ENCODE data around the gene STARD4.
A peak's percentile ranks its signal among the peaks of the same experiment; 100 is the strongest.

STARD4 gene

GRCh38 chr5:111520908-111521307 lies 8.6 kb upstream of the STARD4 start:
- DNase-seq: no peak

- no peak for DNase-seq
These were observed 6.4 kb upstream of the STARD4 start for GRCh38 chr5:111518777-111519176.

GRCh38 chr5:111517853-111518501 lies 5.6 kb upstream of the STARD4 start:
- DNase-seq: no peak

GRCh38 chr5:111514087-111514486 lies 1.8 kb upstream of the STARD4 start:
- no peak for DNase-seq

- DNase-seq: no peak
These were observed 791 bp upstream of the STARD4 start for GRCh38 chr5:111513131-111513520.

GRCh38 chr5:111511831-111512374 lies 432 bp downstream of the STARD4 start:
- no peak for DNase-seq

- no peak for DNase-seq
These were observed 1.0 kb downstream of the STARD4 start for GRCh38 chr5:111511174-111511830.

GRCh38 chr5:111509119-111509518 lies 3.2 kb downstream of the STARD4 start:
- DNase-seq: no peak

GRCh38 chr5:111507276-111507675 lies 5.1 kb downstream of the STARD4 start:
- no peak for DNase-seq

- no peak for DNase-seq
These were observed 7.2 kb downstream of the STARD4 start for GRCh38 chr5:111505096-111505495.

GRCh38 chr5:111502956-111503355 lies 9.4 kb downstream of the STARD4 start:
- no peak for DNase-seq

GRCh38 chr5:111498346-111498745 lies 14.0 kb downstream of the STARD4 start:
- DNase-seq: no peak

- no peak for DNase-seq
These were observed 17.2 kb downstream of the STARD4 start for GRCh38 chr5:111495159-111495558.

- DNase-seq: no peak
These were observed 17.9 kb downstream of the STARD4 start for GRCh38 chr5:111494355-111494999.

- DNase-seq: no peak
These were observed 19.3 kb downstream of the STARD4 start for GRCh38 chr5:111493031-111493430.

- DNase-seq: no peak
These were observed 24.0 kb downstream of the STARD4 start for GRCh38 chr5:111488353-111488752.

- no peak for DNase-seq
These were observed 25.4 kb downstream of the STARD4 start for GRCh38 chr5:111486926-111487325.

GRCh38 chr5:111486055-111486454 lies 26.3 kb downstream of the STARD4 start:
- no peak for DNase-seq

- DNase-seq: no peak
These were observed 32.0 kb downstream of the STARD4 start for GRCh38 chr5:111480346-111480745.

GRCh38 chr5:111478898-111479297 lies 33.4 kb downstream of the STARD4 start:
- no peak for DNase-seq

- DNase-seq: no peak
These were observed 34.1 kb downstream of the STARD4 start for GRCh38 chr5:111478266-111478665.

- peak; percentile 51 for DNase-seq
These were observed 39.8 kb downstream of the STARD4 start for GRCh38 chr5:111472579-111472978.

GRCh38 chr5:111472096-111472495 lies 40.2 kb downstream of the STARD4 start:
- no peak for DNase-seq

GRCh38 chr5:111469903-111470302 lies 42.4 kb downstream of the STARD4 start:
- peak; percentile 44 for DNase-seq
